T-helper 2 cell treated with Interferon-gamma antibody and Interleukin-4, amounts not matched to agents 5 μg/mL and 100 μg/mL, for 36 hours (primary cell): ENCODE measurements around the gene H2AZ2.
"Not testable (repeated sequence)": the region's sequence is repeated elsewhere in the genome, so short reads cannot be mapped to it uniquely, and the experiment has no call there.

Experiments used
- DNase-seq: peaks from one replicate; pipeline ENCODE4 v3.0.0; 2021; ENCODE audit warnings: low spot score
- H3K27ac Mint-ChIP-seq: one replicate; pipeline ENCODE4 v1.8.0; 2021; ENCODE audit warnings: mild to moderate bottlenecking, mixed read lengths
- H3K27me3 Mint-ChIP-seq: one replicate; pipeline ENCODE4 v1.8.0; 2021; ENCODE audit warnings: low read depth, mixed read lengths
- H3K36me3 Mint-ChIP-seq: one replicate; pipeline ENCODE4 v1.8.0; 2021; ENCODE audit warnings: low read depth, mixed read lengths
- H3K4me1 Mint-ChIP-seq: one replicate; pipeline ENCODE4 v1.8.0; 2021; ENCODE audit warnings: low read depth, mixed read lengths
- H3K4me3 Mint-ChIP-seq: one replicate; pipeline ENCODE4 v1.8.0; 2022; ENCODE audit warnings: mild to moderate bottlenecking, moderate library complexity, mixed read lengths
- H3K9me3 Mint-ChIP-seq: one replicate; pipeline ENCODE4 v1.8.0; 2021; ENCODE audit warnings: mixed read lengths

H2AZ2 gene

DNA sequence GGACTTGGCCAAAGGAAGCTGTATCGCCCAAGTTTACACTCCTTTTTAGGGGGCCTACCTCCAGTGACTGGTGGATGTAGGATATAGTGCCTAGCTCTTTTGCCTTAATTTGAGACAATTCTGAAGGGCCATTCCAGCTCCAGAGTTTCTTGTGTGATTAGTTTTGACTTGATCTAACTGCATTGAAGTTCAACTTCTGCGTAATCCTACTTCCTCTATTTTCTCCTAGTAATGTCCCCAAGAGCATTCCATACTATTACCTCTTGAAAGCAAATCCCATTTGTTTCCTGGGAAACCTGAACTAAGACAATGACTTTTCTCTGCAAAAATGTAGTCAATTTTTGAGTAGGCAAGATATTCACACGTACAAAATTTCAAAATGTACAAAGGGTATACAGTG, 4.7 kb upstream of the H2AZ2 start:
- DNase-seq: no peak
- H3K27ac Mint-ChIP-seq: no peak overlapping the region
- H3K9me3 Mint-ChIP-seq: no peaks in the 10 kb centered on the region
- H3K4me3 Mint-ChIP-seq: no peak overlapping the region
- H3K36me3 Mint-ChIP-seq: no peaks in the 10 kb centered on the region
- H3K27me3 Mint-ChIP-seq: no peaks in the 10 kb centered on the region
- peaks cover 17% of the 10 kb centered on the region for H3K4me1 Mint-ChIP-seq

GRCh38 chr7:44849885-44850544, 2.1 kb upstream of the H2AZ2 start:
- H3K36me3 Mint-ChIP-seq: peaks cover 13% of the 10 kb centered on the region
- H3K4me3 Mint-ChIP-seq: peak overlapping the region; percentile 93
- H3K27ac Mint-ChIP-seq: peak overlapping the region; percentile 99
- no peaks in the 10 kb centered on the region for H3K9me3 Mint-ChIP-seq
- peaks cover 35% of the 10 kb centered on the region for H3K4me1 Mint-ChIP-seq
- no peaks in the 10 kb centered on the region for H3K27me3 Mint-ChIP-seq
- DNase-seq: peak; percentile 27

DNA sequence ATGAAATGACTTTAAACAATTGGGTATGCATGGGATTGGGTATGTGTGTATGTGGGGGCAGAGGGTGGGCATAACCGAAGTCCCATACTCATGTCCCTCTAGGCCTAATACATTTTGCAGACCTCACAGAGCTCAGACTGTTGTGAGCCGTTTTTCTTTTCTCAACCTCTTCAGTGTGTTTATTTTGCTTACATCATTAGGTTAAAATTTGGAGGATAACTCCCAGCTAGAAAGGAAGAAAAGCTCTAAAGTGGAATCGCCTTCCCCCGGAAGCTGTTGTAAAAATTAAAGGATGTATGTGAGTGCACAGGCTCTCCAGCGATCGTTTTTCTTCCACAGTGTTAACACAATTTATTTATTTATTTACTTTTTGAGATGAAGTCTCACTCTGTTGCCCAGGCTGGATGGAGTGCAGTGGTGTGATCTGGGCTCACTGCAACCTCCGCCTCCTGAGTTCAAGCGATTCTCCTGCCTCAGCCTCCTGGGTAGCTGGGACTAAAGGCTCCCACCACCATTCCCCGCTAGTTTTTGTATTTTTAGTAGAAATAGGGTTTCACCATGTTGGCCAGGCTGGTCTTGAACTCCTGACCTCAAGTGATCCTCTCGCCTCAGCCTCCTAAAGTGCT, 1.5 kb upstream of the H2AZ2 start:
- Mint-ChIP-seq H3K4me3 (peak overlapping the region; percentile 93), H3K4me1 (peaks cover 40% of the 10 kb centered on the region), H3K9me3 (no peaks in the 10 kb centered on the region), H3K27me3 (no peaks in the 10 kb centered on the region), H3K36me3 (peaks cover 17% of the 10 kb centered on the region), H3K27ac (peak overlapping the region; percentile 99)
- DNase-seq: no peak

- peak; percentile 84 for DNase-seq
- Mint-ChIP-seq H3K9me3 (no peaks in the 10 kb centered on the region), H3K27me3 (no peaks in the 10 kb centered on the region), H3K27ac (peak overlapping the region; percentile 99), H3K4me3 (peak overlapping the region; percentile 96), H3K36me3 (peaks cover 27% of the 10 kb centered on the region), H3K4me1 (peaks cover 43% of the 10 kb centered on the region)
Observed at GRCh38 chr7:44847509-44847919, 373 bp downstream of the H2AZ2 start.

- Mint-ChIP-seq H3K27ac (peak overlapping the region; percentile 99), H3K9me3 (no peaks in the 10 kb centered on the region), H3K4me1 (peaks cover 48% of the 10 kb centered on the region), H3K4me3 (peak overlapping the region; percentile 96), H3K27me3 (no peaks in the 10 kb centered on the region), H3K36me3 (peaks cover 32% of the 10 kb centered on the region)
- DNase-seq: no peak
Observed at GRCh38 chr7:44846816-44847508, 925 bp downstream of the H2AZ2 start.

DNA sequence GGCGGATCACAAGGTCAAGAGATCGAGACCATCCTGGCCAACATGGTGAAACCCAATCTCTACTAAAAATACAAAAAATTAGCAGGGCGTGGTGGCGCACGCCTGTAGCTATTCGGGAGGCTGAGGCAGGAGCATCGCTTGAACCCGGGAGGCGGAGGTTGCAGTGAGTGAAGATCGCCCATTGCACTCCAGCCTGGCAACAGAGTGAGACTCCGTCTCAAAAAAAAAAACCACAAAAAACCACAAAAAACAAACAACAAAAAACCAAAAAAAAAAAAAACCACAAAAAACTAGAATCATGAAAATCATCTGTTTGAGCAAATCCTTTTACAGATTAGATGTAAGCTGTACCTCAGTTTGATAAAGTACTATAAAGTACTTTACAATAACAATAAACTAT, 1.5 kb downstream of the H2AZ2 start:
- peaks cover 51% of the 10 kb centered on the region for H3K4me1 Mint-ChIP-seq

DNA sequence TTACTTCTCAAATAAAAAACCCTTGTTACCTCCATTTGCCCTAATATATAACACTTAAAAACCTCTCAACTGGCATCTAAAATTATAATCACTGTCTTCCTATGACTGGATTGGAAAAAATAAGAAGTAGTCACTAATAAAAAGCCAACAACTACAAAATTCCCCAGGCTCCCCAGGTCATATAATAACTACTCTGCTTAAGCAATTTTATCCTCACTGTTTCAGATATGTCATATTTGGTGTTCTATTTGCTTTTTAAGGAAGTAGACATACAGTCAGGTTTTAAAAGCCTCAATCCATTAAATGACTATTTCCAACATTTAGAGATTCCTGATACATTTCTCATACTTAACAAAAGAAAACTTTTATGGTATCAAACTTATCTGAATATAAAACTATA, 2.4 kb downstream of the H2AZ2 start:
- H3K36me3 Mint-ChIP-seq: peaks cover 47% of the 10 kb centered on the region

More for the DNA sequence above, 1.5 kb downstream of the H2AZ2 start:
- Mint-ChIP-seq H3K36me3 (peaks cover 38% of the 10 kb centered on the region), H3K4me3 (peak overlapping the region; percentile 96), H3K27ac (peak overlapping the region; percentile 99)
- not testable (repeated sequence) for H3K9me3 Mint-ChIP-seq, DNase-seq, H3K27me3 Mint-ChIP-seq

DNA sequence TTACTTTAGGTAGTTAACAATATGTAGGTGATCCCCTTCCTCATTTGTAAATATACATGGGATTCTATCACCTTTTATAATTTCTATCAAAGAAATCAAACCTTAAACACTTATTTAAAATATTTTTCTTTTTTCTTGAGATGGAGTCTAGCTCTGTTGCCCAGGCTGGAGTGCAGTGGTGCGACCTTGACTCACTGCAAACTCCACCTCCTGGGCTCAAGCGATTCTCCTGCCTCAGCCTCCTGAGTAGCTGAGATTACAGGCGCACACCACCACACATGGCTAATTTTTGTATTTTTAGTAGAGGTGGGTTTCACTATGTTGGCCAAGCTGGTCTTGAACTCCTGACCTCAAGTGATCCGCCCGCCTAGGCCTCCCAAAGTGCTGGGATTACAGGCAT, 4.4 kb downstream of the H2AZ2 start:
- H3K4me1 Mint-ChIP-seq: peaks cover 41% of the 10 kb centered on the region
- not testable (repeated sequence) for H3K27me3 Mint-ChIP-seq, DNase-seq, H3K4me3 Mint-ChIP-seq, H3K9me3 Mint-ChIP-seq, H3K27ac Mint-ChIP-seq
- H3K36me3 Mint-ChIP-seq: peaks cover 58% of the 10 kb centered on the region

More for the DNA sequence above, 2.4 kb downstream of the H2AZ2 start:
- Mint-ChIP-seq H3K9me3 (no peaks in the 10 kb centered on the region), H3K4me3 (peak overlapping the region; percentile 96), H3K27me3 (no peaks in the 10 kb centered on the region), H3K4me1 (peaks cover 51% of the 10 kb centered on the region), H3K27ac (no peak overlapping the region)
- no peak for DNase-seq

GRCh38 chr7:44842675-44843074, 5.2 kb downstream of the H2AZ2 start:
- not testable (repeated sequence) for H3K27me3 Mint-ChIP-seq, DNase-seq, H3K4me3 Mint-ChIP-seq, H3K9me3 Mint-ChIP-seq, H3K27ac Mint-ChIP-seq
- Mint-ChIP-seq H3K4me1 (peaks cover 41% of the 10 kb centered on the region), H3K36me3 (peaks cover 59% of the 10 kb centered on the region)

DNA sequence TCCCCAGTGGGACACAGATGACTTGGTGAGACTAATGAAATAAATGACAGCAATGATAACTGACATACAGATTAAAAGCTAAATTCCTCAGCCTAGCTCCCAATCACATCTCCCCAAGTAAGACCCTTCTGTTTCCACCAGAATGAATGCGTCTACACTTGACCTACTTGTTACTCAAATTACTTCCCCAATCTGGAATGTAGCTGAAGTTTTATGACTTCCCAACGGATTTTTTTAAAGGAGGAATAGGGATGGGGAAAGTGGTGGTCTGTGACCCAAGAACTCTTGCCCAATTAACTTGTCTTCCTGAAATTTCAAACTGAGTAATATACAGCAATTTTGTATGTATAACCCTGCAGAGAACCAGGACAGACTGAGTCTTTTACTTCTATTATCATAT, 9.1 kb downstream of the H2AZ2 start:
- Mint-ChIP-seq H3K9me3 (no peaks in the 10 kb centered on the region), H3K4me1 (peaks cover 13% of the 10 kb centered on the region), H3K27ac (no peak overlapping the region), H3K36me3 (peaks cover 57% of the 10 kb centered on the region), H3K4me3 (no peak overlapping the region), H3K27me3 (no peaks in the 10 kb centered on the region)
- DNase-seq: no peak

GRCh38 chr7:44827567-44827966, 20.3 kb downstream of the H2AZ2 start:
- Mint-ChIP-seq H3K4me1 (peaks cover 8% of the 10 kb centered on the region), H3K4me3 (no peak overlapping the region), H3K36me3 (peaks cover 52% of the 10 kb centered on the region), H3K27me3 (no peaks in the 10 kb centered on the region), H3K27ac (no peak overlapping the region), H3K9me3 (no peaks in the 10 kb centered on the region)
- no peak for DNase-seq

GRCh38 chr7:44824894-44825526, 22.9 kb downstream of the H2AZ2 start:
- Mint-ChIP-seq H3K4me3 (no peak overlapping the region), H3K36me3 (peaks cover 37% of the 10 kb centered on the region), H3K27ac (peak overlapping the region; percentile 41), H3K27me3 (no peaks in the 10 kb centered on the region), H3K4me1 (peaks cover 8% of the 10 kb centered on the region), H3K9me3 (no peaks in the 10 kb centered on the region)
- no peak for DNase-seq

DNA sequence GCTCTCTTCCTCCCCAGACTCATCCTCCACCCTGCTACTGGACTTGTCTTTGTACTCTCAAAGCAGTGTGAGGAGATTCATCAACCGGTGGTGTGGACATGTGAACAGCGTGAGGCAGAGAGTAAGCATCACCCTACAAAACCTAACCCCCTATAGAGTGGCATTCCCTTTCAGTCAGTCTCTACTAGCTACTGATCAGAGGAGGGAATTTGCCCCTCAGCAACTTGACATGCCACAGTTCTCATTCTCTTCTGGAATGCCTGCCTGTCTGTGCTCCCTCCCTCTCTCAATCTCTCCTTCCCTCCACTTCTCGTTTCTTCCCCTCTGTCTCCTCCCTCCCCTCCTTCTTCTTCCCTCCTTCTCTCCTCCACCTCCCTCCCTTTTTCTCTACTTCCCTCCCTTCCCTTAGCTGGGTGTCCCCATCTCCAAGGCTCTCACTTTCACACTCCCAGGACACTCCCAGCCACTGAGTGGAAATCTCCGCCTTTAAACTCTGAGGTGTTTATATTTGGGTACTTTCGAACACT, 24.6 kb downstream of the H2AZ2 start:
- Mint-ChIP-seq H3K27me3 (no peaks in the 10 kb centered on the region), H3K4me1 (peaks cover 7% of the 10 kb centered on the region), H3K36me3 (peaks cover 22% of the 10 kb centered on the region), H3K27ac (peak overlapping the region; percentile 37), H3K4me3 (no peak overlapping the region), H3K9me3 (no peaks in the 10 kb centered on the region)
- DNase-seq: no peak

GRCh38 chr7:44819292-44819691, 28.6 kb downstream of the H2AZ2 start:
- Mint-ChIP-seq H3K27ac (no peak overlapping the region), H3K9me3 (no peaks in the 10 kb centered on the region), H3K4me3 (no peak overlapping the region), H3K27me3 (no peaks in the 10 kb centered on the region), H3K36me3 (peaks cover 5% of the 10 kb centered on the region), H3K4me1 (peaks cover 3% of the 10 kb centered on the region)
- DNase-seq: no peak
